H9 (cell line): Measurements from ENCODE around the gene AFAP1. TPM values are rescaled to one million over a fixed set of nuclear protein-coding genes. Genes with fewer than 3 reads are reported as not detected.

Experiments
- DNase-seq: peaks from one replicate; pipeline ENCODE4 v3.0.0-alpha.2; 2017
- H2AFZ ChIP-seq: one replicate; pipeline ENCODE4 v1.6.1; 2013; ENCODE audit warnings: mild to moderate bottlenecking, low read length, control low read depth, moderate library complexity
- H2AK5ac ChIP-seq: 2 replicates; pipeline ENCODE4 v1.6.1; 2013; ENCODE audit warnings: low read length, control low read depth, mixed read lengths; ENCODE audit not compliant: insufficient read length
- H2BK120ac ChIP-seq: one replicate; pipeline ENCODE4 v1.6.1; 2013; ENCODE audit warnings: low read depth, mild to moderate bottlenecking, low read length, control low read depth, inconsistent platforms; ENCODE audit not compliant: poor library complexity, severe bottlenecking
- H2BK12ac ChIP-seq: 2 replicates; pipeline ENCODE4 v1.6.1; 2013; ENCODE audit warnings: low read length, control low read depth, mixed read lengths, low read depth; ENCODE audit not compliant: insufficient read length
- H2BK15ac ChIP-seq: 2 replicates; pipeline ENCODE4 v1.6.1; 2013; ENCODE audit warnings: low read depth, low read length, control low read depth
- H2BK20ac ChIP-seq: one replicate; pipeline ENCODE4 v1.6.1; 2013; ENCODE audit warnings: low read depth, mild to moderate bottlenecking, low read length, control low read depth, inconsistent platforms; ENCODE audit not compliant: poor library complexity, severe bottlenecking
- H2BK5ac ChIP-seq: 2 replicates; pipeline ENCODE4 v1.6.1; 2013; ENCODE audit warnings: low read length, control low read depth, mixed read lengths; ENCODE audit not compliant: insufficient read length
- H3K14ac ChIP-seq: 2 replicates; pipeline ENCODE4 v1.6.1; 2013; ENCODE audit warnings: low read length, control low read depth; ENCODE audit not compliant: insufficient read depth
- H3K18ac ChIP-seq: 2 replicates; pipeline ENCODE4 v1.6.1; 2013; ENCODE audit warnings: low read depth, mild to moderate bottlenecking, mixed read lengths, low read length, control low read depth; ENCODE audit not compliant: insufficient read length
- H3K23ac ChIP-seq: 2 replicates; pipeline ENCODE4 v1.6.1; 2013; ENCODE audit warnings: low read length, control low read depth, mixed read lengths, low read depth; ENCODE audit not compliant: insufficient read length
- H3K23me2 ChIP-seq: 2 replicates; pipeline ENCODE4 v1.6.1; 2013; ENCODE audit warnings: low read depth, mild to moderate bottlenecking, mixed read lengths, low read length, control low read depth; ENCODE audit not compliant: insufficient read length, poor library complexity, severe bottlenecking
- H3K27ac ChIP-seq: 2 replicates; pipeline ENCODE4 v1.5.1; 2013; ENCODE audit warnings: low read length, control low read depth, mixed read lengths, low read depth; ENCODE audit not compliant: insufficient read length
- H3K27me3 ChIP-seq: 2 replicates; pipeline ENCODE4 v1.6.1; 2013; ENCODE audit warnings: low read length, control low read depth, inconsistent platforms; ENCODE audit not compliant: insufficient read depth
- H3K4ac ChIP-seq: 2 replicates; pipeline ENCODE4 v1.6.1; 2013; ENCODE audit warnings: low read depth, mild to moderate bottlenecking, control low read depth, inconsistent platforms, low read length, moderate library complexity
- H3K4me1 ChIP-seq: 2 replicates; pipeline ENCODE4 v1.6.1; 2013; ENCODE audit warnings: low read length, control low read depth, inconsistent platforms; ENCODE audit not compliant: insufficient read depth
- H3K4me2 ChIP-seq: 2 replicates; pipeline ENCODE4 v1.6.1; 2013; ENCODE audit warnings: low read length, control low read depth, mixed read lengths; ENCODE audit not compliant: insufficient read length, insufficient read depth
- H3K56ac ChIP-seq: 2 replicates; pipeline ENCODE4 v1.6.1; 2013; ENCODE audit warnings: low read depth, mild to moderate bottlenecking, mixed read lengths, low read length, control low read depth; ENCODE audit not compliant: insufficient read length
- H3K79me1 ChIP-seq: 2 replicates; pipeline ENCODE4 v1.6.1; 2013; ENCODE audit warnings: low read depth, mild to moderate bottlenecking, moderate library complexity, low read length, control low read depth, inconsistent platforms; ENCODE audit not compliant: insufficient read depth, poor library complexity, severe bottlenecking
- H3K79me2 ChIP-seq: 2 replicates; pipeline ENCODE4 v1.6.1; 2013; ENCODE audit warnings: low read length, control low read depth, inconsistent platforms; ENCODE audit not compliant: insufficient read depth
- H3K9ac ChIP-seq: 2 replicates; pipeline ENCODE4 v1.6.1; 2013; ENCODE audit warnings: low read length, control low read depth, mixed read lengths; ENCODE audit not compliant: insufficient read length; ENCODE audit errors: extremely low read depth
- H3K9me3 ChIP-seq: one replicate; pipeline ENCODE4 v1.6.1; 2013; ENCODE audit warnings: low read depth, low read length, inconsistent platforms; ENCODE audit not compliant: control insufficient read depth
- H3T11ph ChIP-seq: one replicate; pipeline ENCODE4 v1.6.1; 2013; ENCODE audit warnings: mild to moderate bottlenecking, low read length, control low read depth, inconsistent platforms
- H4K20me1 ChIP-seq: one replicate; pipeline ENCODE4 v1.6.1; 2013; ENCODE audit not compliant: control insufficient read depth, insufficient read length, insufficient read depth
- H4K5ac ChIP-seq: 2 replicates; pipeline ENCODE4 v1.6.1; 2013; ENCODE audit warnings: low read depth, mild to moderate bottlenecking, mixed read lengths, low read length, control low read depth; ENCODE audit not compliant: insufficient read length
- H4K8ac ChIP-seq: replicated peaks from 2 replicates; pipeline ENCODE4 v1.6.1; 2013; ENCODE audit warnings: low read length, control low read depth, mixed read lengths, low read depth; ENCODE audit not compliant: insufficient read length
- H4K91ac ChIP-seq: 2 replicates; pipeline ENCODE4 v1.6.1; 2013; ENCODE audit warnings: low read depth, mild to moderate bottlenecking, moderate library complexity, mixed read lengths, low read length, control low read depth; ENCODE audit not compliant: insufficient read length
- H3K27ac Mint-ChIP-seq, 3 experiments: 2 replicates in 2 of 3; 3 replicates in 1 of 3; pipeline ENCODE4 v1.8.0; 2020 to 2021; ENCODE audit warnings: mixed read lengths in 3 of 3, mild to moderate bottlenecking in 1 of 3, moderate library complexity in 1 of 3
- H3K27me3 Mint-ChIP-seq: 2 replicates; pipeline ENCODE4 v1.8.0; 2021; ENCODE audit warnings: low read depth, mild to moderate bottlenecking, moderate library complexity, mixed read lengths
- H3K36me3 Mint-ChIP-seq, 3 experiments: 2 replicates in 2 of 3; 3 replicates in 1 of 3; pipeline ENCODE4 v1.8.0; 2020 to 2021; ENCODE audit warnings: low read depth in 3 of 3, mixed read lengths in 3 of 3; ENCODE audit not compliant: insufficient read depth in 1 of 3
- H3K4me1 Mint-ChIP-seq, 2 experiments: 2 replicates each; pipeline ENCODE4 v1.8.0; 2020; ENCODE audit warnings: mixed read lengths in 2 of 2
- H3K4me3 Mint-ChIP-seq, 2 experiments: 2 replicates in 1 of 2; 3 replicates in 1 of 2; pipeline ENCODE4 v1.8.0; 2020 to 2021; ENCODE audit warnings: mild to moderate bottlenecking in 2 of 2, mixed read lengths in 2 of 2, moderate library complexity in 1 of 2
- H3K9me3 Mint-ChIP-seq, 2 experiments: 2 replicates in 1 of 2; 3 replicates in 1 of 2; pipeline ENCODE4 v1.8.0; 2020; ENCODE audit warnings: mild to moderate bottlenecking in 2 of 2, mixed read lengths in 2 of 2, moderate library complexity in 1 of 2
- CTCF ChIP-seq: fragments of 200-600 bp; sonication (generic); conservative IDR thresholded peaks from 3 replicates; pipeline ENCODE4 v1.8.0; 2021; ENCODE audit warnings: antibody characterized with exemption, mild to moderate bottlenecking
- WGBS: extraction: QIAGEN DNeasy Blood & Tissue Kit; methylation state at CpG from one replicate; pipeline ENCODE4 v1.1.7; 2013; ENCODE audit warnings: missing lambda C conversion rate, low lambda C conversion rate, mixed read lengths; ENCODE audit not compliant: insufficient read length; ENCODE audit errors: extremely low coverage; 5-methylcytosine and 5-hydroxymethylcytosine counted together
- total RNA-seq: library from RNA; stranded (reverse); gene quantifications from 2 replicates; pipeline ENCODE4 v1.2.1, GENCODE V29; 2021

AFAP1 gene
- total RNA-seq, 1 experiment from 2014 or later = 6.5 TPM

- H3K4me1 Mint-ChIP-seq = peaks cover 9% of the 10 kb centered on the region in 2 experiments
- H3K23ac ChIP-seq = no peak overlapping the region
- no peaks in the 10 kb centered on the region for H3K27me3 ChIP-seq
- H3K27me3 Mint-ChIP-seq = peaks cover 5% of the 10 kb centered on the region
- no peak overlapping the region for H2BK20ac ChIP-seq
- no peak overlapping the region; a peak in 1 of 7 replicates for H3K27ac Mint-ChIP-seq
- no peak overlapping the region for H4K8ac ChIP-seq
- H3K23me2 ChIP-seq = no peaks in the 10 kb centered on the region
- WGBS = no CpG with 5 or more reads among the region's 9 CpGs
- no peak overlapping the region for H3K4me2 ChIP-seq
- no peak overlapping the region for H3K18ac ChIP-seq
- H4K91ac ChIP-seq = no peak overlapping the region
- H3K9ac ChIP-seq = no peak overlapping the region
- no peaks in the 10 kb centered on the region for H3K79me1 ChIP-seq
- TF ChIP-seq CTCF = no peak
- no peak for DNase-seq
- H3K79me2 ChIP-seq = no peaks in the 10 kb centered on the region
- no peaks in the 10 kb centered on the region for H3K4me1 ChIP-seq
- no peak overlapping the region for H3K14ac ChIP-seq
- no peak overlapping the region for H2BK5ac ChIP-seq
- H3K4me3 Mint-ChIP-seq = no peak overlapping the region
- no peak overlapping the region for H3K4ac ChIP-seq
- H3K27ac ChIP-seq = no peak overlapping the region
- no peak overlapping the region for H2AFZ ChIP-seq
- no peaks in the 10 kb centered on the region for H4K20me1 ChIP-seq
- peaks cover 0 to 2% of the 10 kb centered on the region in 2 experiments; a peak in 2 of 5 replicates for H3K9me3 Mint-ChIP-seq
- no peak overlapping the region for H2AK5ac ChIP-seq
- no peak overlapping the region for H3T11ph ChIP-seq
- no peak overlapping the region for H2BK120ac ChIP-seq
- no peaks in the 10 kb centered on the region for H3K9me3 ChIP-seq
- H4K5ac ChIP-seq = no peak overlapping the region
- no peaks in the 10 kb centered on the region for H3K36me3 Mint-ChIP-seq
- H2BK15ac ChIP-seq = no peak overlapping the region
- no peak overlapping the region for H2BK12ac ChIP-seq
- no peak overlapping the region for H3K56ac ChIP-seq
These were observed 13.0 kb upstream of the AFAP1 start for GRCh38 chr4:7952615-7953014.
